NCI-H526 treated with DMSO at 0.1 percent for 48 hours (cell line): ENCODE measurements around the gene SLC25A19.
A peak's percentile ranks its signal among the peaks of the same experiment; 100 is the strongest.
"Not testable (repeated sequence)": the region's sequence is repeated elsewhere in the genome, so short reads cannot be mapped to it uniquely, and the experiment has no call there.

Experiments
- DNase-seq: peaks from one replicate; lab custom pipeline; 2025; lab: John Stamatoyannopoulos, UW

The SLC25A19 gene

DNA sequence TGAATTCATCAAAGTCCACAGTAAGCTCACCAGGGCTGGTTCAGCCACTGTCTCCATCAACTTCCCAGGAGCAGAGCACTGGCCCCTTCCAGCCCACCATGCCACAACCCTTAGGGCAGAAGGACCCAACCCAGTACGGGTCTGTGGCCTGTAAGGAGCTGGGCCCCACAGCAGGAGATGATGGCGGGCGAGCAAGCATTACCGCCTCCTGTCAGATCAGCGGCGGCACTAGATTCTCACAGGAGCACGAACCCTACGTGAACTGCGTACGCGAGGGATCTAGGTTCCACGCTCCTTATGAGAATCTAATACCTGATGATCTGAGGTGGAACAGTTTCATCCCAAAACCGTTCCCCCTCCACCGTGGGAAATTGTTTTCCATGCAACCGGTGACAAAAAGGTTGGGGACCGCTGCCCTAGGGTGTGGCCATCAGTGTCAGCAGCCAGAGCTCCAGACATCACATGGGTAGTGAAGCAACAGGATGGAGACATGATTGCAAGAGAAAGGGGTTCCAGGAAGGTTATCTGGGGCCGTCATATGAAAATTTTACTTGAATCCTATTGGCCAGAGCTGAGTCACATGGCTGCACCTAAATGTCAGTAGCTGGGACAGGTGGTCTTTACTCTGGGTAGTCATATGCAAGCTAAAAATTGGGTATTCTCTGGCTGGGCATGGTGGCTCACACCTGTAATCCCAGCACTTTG is 12.4 kb upstream of the SLC25A19 start:
- no peak for DNase-seq

- DNase-seq, result no peak
These were observed 11.8 kb upstream of the SLC25A19 start for GRCh38 chr17:75301049-75301448.

DNA sequence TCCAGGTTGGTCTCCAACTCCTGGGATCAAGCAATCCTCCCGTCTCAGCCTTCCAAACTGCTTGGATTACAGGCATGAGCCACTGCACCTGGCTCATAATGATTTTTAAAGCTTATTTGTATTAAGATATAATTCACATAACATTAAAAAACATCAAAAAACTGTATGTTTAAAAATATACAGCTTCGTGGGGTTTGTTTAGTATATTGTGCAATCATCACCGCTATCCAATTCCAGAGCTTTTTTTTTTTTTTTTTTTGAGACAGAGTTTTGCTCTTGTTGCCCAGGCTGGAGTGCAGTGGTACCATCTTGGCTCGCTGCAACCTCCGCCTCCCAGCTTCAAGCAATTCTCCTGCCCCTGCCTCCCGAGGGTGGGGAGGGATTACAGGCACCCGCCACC is 11.0 kb upstream of the SLC25A19 start:
- no peak for DNase-seq

DNA sequence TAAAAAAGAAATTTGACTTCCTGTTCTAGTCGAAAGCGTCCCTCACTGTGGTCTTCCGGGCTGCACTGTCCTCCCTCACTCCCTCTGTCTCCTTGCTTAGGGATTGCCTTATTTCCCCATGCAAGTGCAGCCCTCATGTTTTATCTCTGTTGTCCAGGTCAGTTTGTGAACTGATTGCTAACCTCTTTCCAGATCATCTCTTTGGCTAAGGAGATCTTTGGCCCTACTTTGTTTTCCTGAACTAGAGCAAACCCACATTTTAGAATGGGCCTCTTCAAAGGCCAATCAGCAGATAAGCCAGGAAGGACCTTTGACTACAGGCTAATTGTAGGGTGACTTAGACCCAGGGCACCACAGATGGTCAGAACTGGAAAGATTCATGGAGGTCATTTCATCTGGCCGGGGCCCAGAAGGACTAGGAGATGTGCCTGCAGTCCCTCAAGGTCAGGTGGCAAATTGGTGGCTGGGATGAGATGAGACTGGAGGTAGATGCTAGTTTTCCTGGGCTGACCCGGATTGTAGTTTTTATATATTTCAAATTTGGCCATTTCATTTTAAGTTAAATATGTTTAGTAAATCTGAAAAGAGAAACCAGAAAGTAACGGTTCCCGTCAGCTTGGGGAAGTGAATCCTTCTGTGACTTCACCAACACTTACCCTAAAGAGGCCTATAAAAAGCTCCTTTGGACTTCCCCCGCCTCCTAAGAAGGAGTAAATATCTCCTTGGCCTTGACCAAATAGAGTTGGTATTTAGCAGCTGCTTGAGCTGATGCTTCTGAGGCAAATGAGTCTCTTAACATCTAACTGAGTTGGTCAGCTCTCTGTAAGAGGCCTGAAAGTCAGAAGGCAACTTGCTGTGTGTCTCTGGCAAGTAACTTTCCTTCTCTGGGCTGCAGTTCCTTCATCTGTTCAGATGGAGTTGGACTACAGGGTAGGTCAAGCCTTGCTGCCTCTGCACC is 6.2 kb upstream of the SLC25A19 start:
- no peak for DNase-seq

- not testable (repeated sequence) for DNase-seq
These were observed 3.7 kb upstream of the SLC25A19 start for GRCh38 chr17:75292810-75293448.

DNA sequence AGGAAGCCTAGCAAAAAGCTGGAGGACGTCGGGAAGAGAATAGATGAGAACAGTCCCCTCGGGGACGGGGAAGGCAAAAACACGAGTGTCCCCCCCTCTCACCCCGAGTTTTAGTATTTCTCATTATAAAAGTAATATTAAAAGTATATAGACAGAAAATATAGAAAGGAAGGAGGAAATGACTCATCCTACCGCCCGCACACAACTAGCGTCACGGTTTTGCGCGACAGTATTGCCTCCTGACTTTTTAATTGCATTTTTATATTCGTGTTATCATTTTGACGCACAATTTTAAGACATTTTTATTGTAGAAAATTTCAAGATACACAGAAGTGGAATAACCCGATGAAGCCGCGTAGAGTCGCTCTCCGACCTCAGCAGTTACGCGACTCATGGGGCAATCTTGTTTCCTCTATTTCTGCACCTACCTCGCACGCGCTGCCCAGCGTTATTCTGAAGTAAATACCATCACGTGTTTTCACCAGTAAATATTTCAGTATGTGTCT is 652 bp upstream of the SLC25A19 start:
- peak; percentile 52 for DNase-seq

- peak; percentile 66 for DNase-seq
These were observed 491 bp downstream of the SLC25A19 start for GRCh38 chr17:75288770-75289114.

GRCh38 chr17:75288359-75288758 is 874 bp downstream of the SLC25A19 start:
- no peak for DNase-seq

DNA sequence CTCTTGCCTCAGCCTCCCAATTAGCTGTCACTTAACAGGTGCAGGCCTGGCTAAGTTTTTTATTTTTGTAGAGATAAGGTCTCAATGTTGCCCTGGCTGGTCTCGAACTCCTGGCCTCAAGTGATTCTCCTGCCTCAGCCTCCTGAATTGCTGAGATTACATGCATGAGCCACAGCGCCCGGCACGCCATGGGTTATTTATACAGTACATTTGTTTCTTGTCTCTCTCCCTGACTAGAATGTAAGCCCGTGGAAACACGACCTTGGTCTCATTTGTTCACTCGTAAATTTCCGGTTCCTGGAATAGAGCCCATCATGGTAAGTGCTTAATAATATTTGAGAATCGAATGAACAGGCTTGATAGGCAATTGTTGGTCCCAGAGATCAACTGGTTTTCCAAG is 2.0 kb downstream of the SLC25A19 start:
- DNase-seq, result no peak

DNA sequence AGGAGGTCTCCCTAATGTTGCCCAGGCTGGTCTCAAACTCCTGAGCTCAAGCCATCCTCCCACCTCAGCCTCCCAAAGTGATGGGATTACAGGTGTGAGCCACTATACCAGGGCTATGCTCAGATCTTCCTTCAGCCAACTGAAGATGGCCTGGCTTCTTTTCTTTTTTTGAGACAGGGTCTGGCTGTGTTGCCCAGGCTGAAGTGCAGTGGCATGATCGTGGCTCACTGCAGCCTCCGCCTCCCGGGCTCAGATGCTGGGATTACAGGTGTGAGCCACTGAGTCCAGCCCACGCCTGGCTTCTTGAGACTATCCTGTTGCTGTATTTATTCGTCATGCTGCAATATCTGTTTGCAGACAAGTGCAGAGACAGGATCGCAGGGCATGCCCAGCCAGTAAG is 4.1 kb downstream of the SLC25A19 start:
- DNase-seq, result no peak

- not testable (repeated sequence) for DNase-seq
These were observed 9.0 kb downstream of the SLC25A19 start for GRCh38 chr17:75280189-75280588.

DNA sequence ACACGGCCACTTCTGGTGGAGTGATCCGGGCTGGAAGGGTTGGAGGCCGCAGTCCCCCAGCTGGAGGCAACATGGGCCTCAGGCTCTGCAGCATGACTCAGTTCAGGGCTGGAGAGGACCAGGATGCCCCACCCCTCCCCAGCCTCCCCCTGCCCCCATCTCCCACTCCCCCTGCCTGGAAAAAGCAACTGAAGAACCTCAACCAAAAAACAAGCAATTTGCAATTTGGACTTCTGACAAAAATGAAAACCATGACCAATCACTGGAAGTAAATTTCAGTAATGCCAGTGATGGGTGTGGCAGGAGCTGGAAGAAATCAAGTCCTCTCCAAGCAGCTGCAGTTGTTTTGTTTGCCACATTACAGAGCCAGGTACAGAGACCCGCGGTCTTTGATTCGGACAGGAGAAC is 11.6 kb downstream of the SLC25A19 start:
- no peak for DNase-seq

DNA sequence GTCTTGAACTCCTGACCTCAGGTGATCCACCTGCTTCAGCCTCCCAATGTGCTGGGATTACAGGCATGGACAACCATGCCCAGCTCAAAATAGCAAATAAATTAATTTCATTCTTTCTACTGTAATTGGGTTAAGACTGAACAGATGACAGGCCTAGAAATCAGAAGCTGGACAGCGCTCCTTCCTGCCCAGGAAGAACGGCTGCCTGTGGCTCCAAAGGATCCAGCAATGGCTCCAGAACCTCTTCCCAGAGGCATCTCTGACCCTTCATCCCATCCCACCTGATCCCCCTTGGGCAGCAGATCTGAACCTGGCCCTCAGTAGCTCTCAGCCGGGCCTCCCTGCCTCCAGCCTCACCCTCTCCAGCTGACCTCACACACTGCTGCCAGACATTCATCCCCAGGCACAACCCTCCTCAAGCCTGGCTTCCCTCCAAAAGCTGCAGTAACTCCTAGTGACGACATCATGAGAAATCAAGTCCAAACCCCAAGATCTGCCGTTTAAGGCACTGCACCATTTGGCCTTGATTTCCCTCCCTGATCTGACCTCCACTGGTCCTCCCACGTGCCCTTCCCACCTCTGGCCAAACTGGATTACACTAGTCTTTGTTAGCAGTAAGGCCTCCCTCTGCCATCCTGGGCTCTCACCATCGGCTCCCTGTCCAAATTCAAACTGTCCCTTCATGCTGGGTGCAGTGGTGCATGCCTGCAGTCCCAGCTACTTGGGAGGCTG is 15.1 kb downstream of the SLC25A19 start:
- DNase-seq, result no peak

DNA sequence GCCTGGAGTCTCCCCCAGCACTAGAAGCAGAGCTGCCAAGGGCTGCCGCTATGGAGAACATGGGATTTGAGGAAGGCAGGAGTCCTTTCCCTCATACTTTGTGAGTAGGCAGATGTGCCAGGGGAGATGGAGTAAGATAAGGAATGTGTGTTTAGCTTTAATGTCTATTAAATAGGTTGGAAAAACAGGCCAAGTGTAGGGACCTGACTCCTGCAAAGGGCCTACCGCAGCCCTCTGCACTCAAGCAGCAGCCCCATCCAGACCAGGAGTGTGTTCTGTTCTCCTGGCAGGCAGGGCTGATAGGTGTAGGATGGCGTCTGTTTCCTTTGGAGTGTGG is 16.4 kb downstream of the SLC25A19 start:
- DNase-seq, result no peak

- no peak for DNase-seq
These were observed 17.0 kb downstream of the SLC25A19 start for GRCh38 chr17:75271955-75272847.

DNA sequence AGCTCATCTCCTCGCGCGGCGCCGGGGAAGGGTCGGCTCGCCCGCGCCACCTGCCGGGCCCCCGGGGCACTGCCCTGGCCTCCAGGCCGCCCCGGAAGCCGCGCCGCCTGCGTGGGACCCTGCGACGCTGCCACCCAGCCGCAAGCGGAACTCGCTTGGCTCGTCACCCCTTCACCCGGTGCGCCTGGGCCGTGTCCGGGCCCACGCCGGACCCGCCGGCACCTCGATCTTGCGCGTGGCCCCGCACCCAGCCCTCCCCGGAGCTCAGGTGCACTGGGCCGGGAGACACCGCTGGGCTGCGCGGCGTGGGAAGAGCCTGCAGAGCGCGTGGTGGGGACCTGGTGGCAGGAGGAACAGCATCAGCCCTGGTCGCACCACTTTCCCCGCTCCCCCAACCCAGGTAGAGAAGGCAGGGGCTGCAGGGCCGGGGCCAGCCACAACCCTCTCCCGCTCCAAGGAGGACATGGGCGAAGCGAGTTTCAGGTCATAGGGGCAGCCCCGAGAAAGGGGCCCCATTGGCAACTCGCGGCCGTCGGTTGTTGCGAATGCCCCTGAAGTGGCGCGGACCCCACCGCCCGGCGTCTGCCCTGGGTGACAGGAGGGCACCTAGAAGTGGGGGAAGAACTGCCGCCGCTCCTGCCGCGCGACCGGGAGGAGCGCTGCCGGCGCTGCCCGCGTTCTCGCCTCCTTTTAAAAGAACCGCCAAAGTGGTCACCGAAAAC is 17.8 kb downstream of the SLC25A19 start:
- DNase-seq, result peak; percentile 50

GRCh38 chr17:75270966-75271232 is 18.3 kb downstream of the SLC25A19 start, which contains the start of gene MIF4GD:
TSS of gene MIF4GD (minus strand) at chr17:75271231. CDS start at chr17:75270195, 1,036 bp downstream.
- DNase-seq, result no peak

DNA sequence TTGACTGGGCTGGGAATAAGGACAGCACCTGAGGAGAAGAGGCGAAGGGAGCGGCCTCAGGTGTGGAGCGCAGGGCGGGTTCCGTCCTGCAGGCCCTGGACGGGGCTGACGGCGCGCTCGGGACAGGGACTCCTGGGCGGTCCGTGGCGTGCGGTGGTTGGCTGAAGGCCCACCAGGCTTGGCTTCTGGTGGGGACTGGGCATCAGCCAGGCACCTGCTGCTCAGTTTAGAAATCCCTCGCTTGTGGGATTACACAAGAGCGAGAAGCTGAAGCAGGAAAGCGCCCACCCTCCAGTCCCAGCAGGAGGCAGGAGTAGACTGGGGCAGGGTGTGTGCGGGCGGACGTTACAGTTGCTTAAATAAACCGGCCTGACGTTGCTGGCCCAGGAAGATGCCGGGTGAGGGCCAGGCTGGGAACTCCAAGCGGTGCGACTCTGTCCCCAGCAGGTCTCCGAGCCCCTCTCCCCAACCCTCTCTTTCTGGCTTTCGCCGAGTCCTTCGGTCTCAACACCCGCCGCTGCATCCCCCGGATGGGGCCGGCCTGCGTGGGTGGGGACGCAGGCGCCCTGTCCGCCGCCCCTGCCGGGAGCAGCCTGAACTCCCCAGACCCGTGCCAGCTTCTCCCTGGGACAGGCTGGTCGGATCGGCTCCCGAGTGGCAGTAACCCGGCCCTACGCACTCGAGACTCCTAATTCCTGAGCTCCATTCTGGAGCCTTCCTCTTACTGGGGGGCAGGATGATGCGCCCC is 18.8 kb downstream of the SLC25A19 start:
- DNase-seq, result peak; percentile 64

- DNase-seq, result no peak
These were observed 19.4 kb downstream of the SLC25A19 start for GRCh38 chr17:75269844-75270217.
